Measurements from ENCODE around the gene KSR1. TPM values are rescaled to one million over a fixed set of nuclear protein-coding genes. Genes with fewer than 3 reads are reported as not detected.

KSR1 gene
- total RNA-seq, 4 donors from 2014 or later, result 21.9 to 34.1 (median 29.0) TPM

- no peak for TF ChIP-seq CTCF (IDR thresholded peaks at IDR 0.05; ENCODE audit: low read depth)
Measured at GRCh38 chr17:27542841-27543463, 86.7 kb downstream of the KSR1 start.

- no peak for TF ChIP-seq CTCF (IDR thresholded peaks at IDR 0.05; ENCODE audit: low read depth)
Measured at GRCh38 chr17:27543464-27543856, 87.2 kb downstream of the KSR1 start.

DNA sequence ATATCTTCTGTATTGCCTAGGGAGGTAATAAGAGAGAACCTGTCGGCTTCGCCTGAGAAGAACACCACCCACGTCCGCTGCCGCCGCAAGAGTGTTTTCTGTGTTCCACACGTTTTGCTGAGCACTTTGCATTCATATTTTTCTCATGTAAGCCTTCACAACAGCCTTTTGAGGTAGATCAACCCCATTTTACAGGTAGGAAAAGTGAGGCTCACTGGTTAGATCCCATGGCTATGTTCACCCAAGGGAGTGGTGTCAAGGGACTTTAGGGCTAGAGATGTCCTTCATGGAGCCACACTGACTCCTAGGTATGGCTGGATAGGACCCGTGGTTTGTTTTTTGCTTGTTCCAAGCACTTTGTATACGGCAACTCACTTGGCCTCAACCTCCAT lies 87.7 kb downstream of the KSR1 start:
- no peak for TF ChIP-seq CTCF (IDR thresholded peaks at IDR 0.05; ENCODE audit: low read depth)

DNA sequence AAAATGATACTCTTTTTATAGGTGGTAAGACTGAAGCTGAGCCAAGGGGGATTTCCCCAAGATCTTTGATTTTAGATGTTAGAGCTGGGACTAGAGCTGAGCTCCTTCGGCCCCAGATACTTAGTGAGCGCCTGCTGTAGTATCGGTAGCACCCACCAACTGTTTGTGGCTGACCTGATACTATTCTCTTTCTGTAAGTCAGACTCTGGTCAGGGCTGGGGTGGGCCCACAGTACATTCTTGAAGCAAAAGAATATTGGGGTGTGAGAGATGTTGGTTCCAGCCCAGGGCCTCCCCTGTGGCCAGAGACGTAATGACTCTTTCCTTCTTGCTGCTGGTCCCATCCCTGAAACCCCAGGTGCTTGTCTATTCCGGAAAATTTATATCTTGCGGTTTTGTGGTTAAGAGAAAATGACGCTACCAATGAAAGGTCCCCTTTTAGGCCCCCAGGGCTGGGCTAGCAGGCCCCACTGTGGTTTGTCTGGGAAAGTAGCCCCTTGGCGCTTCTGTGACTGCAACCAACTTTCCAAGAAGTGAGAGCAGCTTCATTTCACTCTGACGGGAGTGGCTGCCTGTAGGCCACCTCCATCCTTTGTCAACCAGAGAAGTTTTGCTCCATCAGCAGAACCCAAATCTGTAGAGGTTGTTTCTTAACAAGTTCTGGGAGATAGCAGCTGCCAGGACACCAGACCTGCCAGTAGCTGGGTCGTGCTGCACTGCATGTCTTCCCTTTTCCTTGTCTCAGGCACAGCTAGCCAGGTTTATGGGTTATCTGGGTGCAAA lies 88.3 kb downstream of the KSR1 start:
- no peak for TF ChIP-seq CTCF (IDR thresholded peaks at IDR 0.05; ENCODE audit: low read depth)

DNA sequence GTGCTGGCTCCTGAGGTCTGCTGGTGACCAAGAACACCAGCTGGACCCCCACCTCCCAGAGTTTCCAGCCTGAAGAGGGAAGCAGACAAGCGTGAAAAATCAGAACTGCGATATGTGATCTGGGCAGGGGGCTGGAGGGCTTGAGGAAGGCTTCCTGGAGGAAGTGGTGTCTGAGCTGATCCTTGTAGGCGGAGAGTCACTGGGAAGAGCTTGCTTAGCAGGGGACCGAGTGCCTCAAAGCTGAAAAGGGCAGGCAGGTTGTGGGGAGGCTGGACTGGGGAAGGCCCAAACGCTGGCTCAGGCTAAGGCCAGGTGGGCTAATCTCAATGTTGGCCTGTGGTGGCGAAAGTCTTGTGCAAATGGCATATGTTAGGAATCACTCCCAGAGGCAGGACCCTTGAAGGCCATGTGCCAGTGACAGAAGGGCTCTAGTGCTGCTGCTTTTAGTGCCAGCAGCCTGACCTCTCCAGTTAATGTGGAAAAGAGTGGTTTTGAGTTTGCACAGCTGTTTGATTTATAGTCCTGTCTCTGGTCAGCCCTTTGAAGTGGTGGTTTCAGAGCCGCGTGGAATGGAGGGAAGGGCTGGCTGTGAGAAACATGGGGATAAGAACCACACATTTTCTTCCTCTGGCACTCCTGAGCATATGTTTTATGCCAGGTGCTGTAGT lies 89.4 kb downstream of the KSR1 start:
- TF ChIP-seq CTCF (IDR thresholded peaks at IDR 0.05; ENCODE audit: low read depth), result no peak

DNA sequence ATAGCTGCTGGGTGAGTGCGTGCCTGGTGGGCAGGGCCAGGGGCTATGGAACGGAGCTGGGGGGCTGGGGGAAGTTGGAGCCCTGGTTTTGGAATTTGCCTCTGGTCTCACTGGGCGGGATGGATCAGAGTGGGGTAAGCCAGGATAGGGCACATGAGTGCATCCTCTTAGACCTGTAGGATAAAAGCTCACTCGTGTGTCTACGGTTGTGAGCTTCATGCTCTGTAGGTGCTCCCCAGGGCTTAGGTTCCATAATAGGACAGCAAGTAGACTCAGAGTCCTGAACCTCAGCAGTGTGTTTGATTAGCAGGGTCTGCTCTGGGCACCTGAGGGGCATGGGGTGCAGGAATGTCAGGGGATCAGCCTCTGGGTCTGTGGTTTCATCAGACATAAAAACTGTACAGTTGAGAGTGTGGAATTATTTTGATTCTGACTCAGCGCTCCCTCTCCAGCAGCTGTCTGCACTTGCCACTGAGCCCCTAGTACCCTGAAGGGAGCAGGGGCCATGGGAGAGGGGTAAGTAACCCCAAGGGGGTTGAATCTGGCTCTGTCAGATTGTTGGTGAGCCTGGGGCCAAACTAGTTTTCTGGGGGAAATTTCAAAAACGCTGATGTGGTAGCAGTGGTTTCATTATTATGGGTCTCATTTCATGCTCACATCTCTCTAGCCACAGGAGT lies 90.5 kb downstream of the KSR1 start:
- TF ChIP-seq CTCF (IDR thresholded peaks at IDR 0.05; ENCODE audit: low read depth), result no peak

DNA sequence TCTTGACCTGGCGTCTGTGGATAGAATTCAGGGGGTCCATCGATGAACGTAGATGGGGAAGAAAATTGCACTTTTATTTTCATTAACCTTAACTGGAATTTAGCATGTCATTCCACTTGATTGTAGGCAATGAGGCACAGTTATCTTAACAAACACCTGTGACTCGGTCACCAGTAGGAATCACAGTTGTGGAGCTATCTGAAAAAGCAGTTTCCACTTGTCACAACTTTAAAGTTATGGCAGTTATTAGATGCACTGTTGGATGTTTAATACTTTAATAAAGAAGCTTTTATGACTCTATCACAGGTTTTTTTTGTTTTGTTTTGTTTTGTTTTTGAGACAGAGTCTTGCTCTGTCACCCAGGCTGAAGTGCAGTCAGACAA lies 91.0 kb downstream of the KSR1 start:
- TF ChIP-seq CTCF (IDR thresholded peaks at IDR 0.05; ENCODE audit: low read depth), result no peak
